ENCODE measurements around the gene EPHB1. TPM values are rescaled to one million over a fixed set of nuclear protein-coding genes. Genes with fewer than 3 reads are reported as not detected.
"Not testable (repeated sequence)": the region's sequence is repeated elsewhere in the genome, so short reads cannot be mapped to it uniquely, and the experiment has no call there.

EPHB1 gene
- total RNA-seq, 4 donors from 2014 or later, result 0.08 to 1.1 (median 0.72) TPM

GRCh38 chr3:135017003-135017893, 222.2 kb downstream of the EPHB1 start:
- TF ChIP-seq POLR2A (IDR thresholded peaks at IDR 0.05) (no peak), CTCF (IDR thresholded peaks at IDR 0.05) (no peak)
- H3K4me3 ChIP-seq, result no peak overlapping the region
- DNase-seq, result no peak
- 54 to 57% methylated on average over 6 to 9 of the region's 9 CpGs for WGBS, 2 donors
- no peaks in the 10 kb centered on the region for H3K4me1 ChIP-seq
- intact Hi-C loops (cut with DNase I), result no loop called here
- H3K9me3 ChIP-seq, result no peaks in the 10 kb centered on the region
- no peaks in the 10 kb centered on the region for H3K27me3 ChIP-seq
- no peak overlapping the region for H3K27ac ChIP-seq
- no peaks in the 10 kb centered on the region for H3K36me3 ChIP-seq

- no peaks in the 10 kb centered on the region for H3K9me3 ChIP-seq
- H3K27me3 ChIP-seq, result no peaks in the 10 kb centered on the region
- TF ChIP-seq CTCF (IDR thresholded peaks at IDR 0.05), result no peak
- TF ChIP-seq POLR2A (IDR thresholded peaks at IDR 0.05), result no peak
- no peaks in the 10 kb centered on the region for H3K36me3 ChIP-seq
- no peak for DNase-seq
- 77 to 87% methylated on average over 7 of the region's 7 CpGs for WGBS, 2 donors
- H3K4me3 ChIP-seq, result no peak overlapping the region
- intact Hi-C loops (cut with DNase I), result no loop called here
- H3K4me1 ChIP-seq, result no peaks in the 10 kb centered on the region
- H3K27ac ChIP-seq, result no peak overlapping the region
These were observed 223.3 kb downstream of the EPHB1 start for GRCh38 chr3:135018149-135018923.

- no peaks in the 10 kb centered on the region for H3K4me1 ChIP-seq
- intact Hi-C loops (cut with DNase I), result no loop called here
- H3K27ac ChIP-seq, result no peak overlapping the region
- TF ChIP-seq CTCF (IDR thresholded peaks at IDR 0.05), result no peak
- no peak for TF ChIP-seq POLR2A (IDR thresholded peaks at IDR 0.05)
- 78 to 81% methylated on average over 3 of the region's 3 CpGs for WGBS, 2 donors
- no peak overlapping the region for H3K4me3 ChIP-seq
- no peaks in the 10 kb centered on the region for H3K27me3 ChIP-seq
- DNase-seq, result no peak
- no peaks in the 10 kb centered on the region for H3K9me3 ChIP-seq
- no peaks in the 10 kb centered on the region for H3K36me3 ChIP-seq
These were observed 225.1 kb downstream of the EPHB1 start for GRCh38 chr3:135020181-135020580.

GRCh38 chr3:135023996-135024658, 229.1 kb downstream of the EPHB1 start:
- Histone ChIP-seq H3K27ac (no peak overlapping the region), H3K4me1 (no peaks in the 10 kb centered on the region), H3K4me3 (no peak overlapping the region), H3K36me3 (no peaks in the 10 kb centered on the region), H3K9me3 (no peaks in the 10 kb centered on the region), H3K27me3 (no peaks in the 10 kb centered on the region)
- TF ChIP-seq POLR2A (IDR thresholded peaks at IDR 0.05) (no peak), CTCF (IDR thresholded peaks at IDR 0.05) (no peak)
- intact Hi-C loops (cut with DNase I), result no loop called here
- 52 to 54% methylated on average over 9 of the region's 9 CpGs for WGBS, 2 donors
- DNase-seq, result no peak

GRCh38 chr3:135030768-135031615, 235.9 kb downstream of the EPHB1 start:
- H3K4me1 ChIP-seq; H3K9me3 ChIP-seq; H3K36me3 ChIP-seq; H3K4me3 ChIP-seq; H3K27ac ChIP-seq; DNase-seq; intact Hi-C loops (cut with DNase I): not testable (repeated sequence)
- H3K27me3 ChIP-seq, result peaks cover 0 to 17% (median 0%) of the 10 kb centered on the region in 4 donors
- WGBS, 2 donors, result 24 to 29% methylated on average over 20 to 22 of the region's 27 CpGs

Measured in esophagus squamous epithelium (tissue), 5 donors.